K562 (cell line): Measurements from ENCODE around the gene PPP1R15B.

Source experiments
- JUNB ChIP-seq: fragments of 450-650 bp; formaldehyde crosslinking; conservative IDR thresholded peaks from 2 replicates; pipeline ENCODE4 v1.4.0; 2020; ENCODE audit warnings: mild to moderate bottlenecking
- TF ChIP-seq, protein P1 (sequence below), 2 experiments: fragments of 450-650 bp; formaldehyde crosslinking in 1 of 2; IDR thresholded peaks; 2 replicates each; pipeline versions ENCODE4 v1.4.0 to v1.6.1; 2014 to 2020; ENCODE audit warnings: mild to moderate bottlenecking in 2 of 2, borderline replicate concordance in 1 of 2, low read depth in 1 of 2

- TF ChIP-seq JUNB (CRISPR knock-in tag) = no peak
- TF ChIP-seq, protein P1, sequence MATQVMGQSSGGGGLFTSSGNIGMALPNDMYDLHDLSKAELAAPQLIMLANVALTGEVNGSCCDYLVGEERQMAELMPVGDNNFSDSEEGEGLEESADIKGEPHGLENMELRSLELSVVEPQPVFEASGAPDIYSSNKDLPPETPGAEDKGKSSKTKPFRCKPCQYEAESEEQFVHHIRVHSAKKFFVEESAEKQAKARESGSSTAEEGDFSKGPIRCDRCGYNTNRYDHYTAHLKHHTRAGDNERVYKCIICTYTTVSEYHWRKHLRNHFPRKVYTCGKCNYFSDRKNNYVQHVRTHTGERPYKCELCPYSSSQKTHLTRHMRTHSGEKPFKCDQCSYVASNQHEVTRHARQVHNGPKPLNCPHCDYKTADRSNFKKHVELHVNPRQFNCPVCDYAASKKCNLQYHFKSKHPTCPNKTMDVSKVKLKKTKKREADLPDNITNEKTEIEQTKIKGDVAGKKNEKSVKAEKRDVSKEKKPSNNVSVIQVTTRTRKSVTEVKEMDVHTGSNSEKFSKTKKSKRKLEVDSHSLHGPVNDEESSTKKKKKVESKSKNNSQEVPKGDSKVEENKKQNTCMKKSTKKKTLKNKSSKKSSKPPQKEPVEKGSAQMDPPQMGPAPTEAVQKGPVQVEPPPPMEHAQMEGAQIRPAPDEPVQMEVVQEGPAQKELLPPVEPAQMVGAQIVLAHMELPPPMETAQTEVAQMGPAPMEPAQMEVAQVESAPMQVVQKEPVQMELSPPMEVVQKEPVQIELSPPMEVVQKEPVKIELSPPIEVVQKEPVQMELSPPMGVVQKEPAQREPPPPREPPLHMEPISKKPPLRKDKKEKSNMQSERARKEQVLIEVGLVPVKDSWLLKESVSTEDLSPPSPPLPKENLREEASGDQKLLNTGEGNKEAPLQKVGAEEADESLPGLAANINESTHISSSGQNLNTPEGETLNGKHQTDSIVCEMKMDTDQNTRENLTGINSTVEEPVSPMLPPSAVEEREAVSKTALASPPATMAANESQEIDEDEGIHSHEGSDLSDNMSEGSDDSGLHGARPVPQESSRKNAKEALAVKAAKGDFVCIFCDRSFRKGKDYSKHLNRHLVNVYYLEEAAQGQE (IDR thresholded peaks at IDR 0.05; ENCODE audit: borderline replicate concordance) = no peak
- TF ChIP-seq, protein P1 (CRISPR knock-in tag; IDR thresholded peaks at IDR 0.05; ENCODE audit: low read depth) = no peak
These were observed 36.1 kb upstream of the PPP1R15B start for GRCh38 chr1:204447736-204448135.
